Upper lobe of left lung (tissue), 4 donors: Measurements from ENCODE around the gene PAM.

ENCODE experiments used
- POLR2A ChIP-seq, 4 donors: fragments of 450-650 bp; IDR thresholded peaks; one replicate each; pipeline ENCODE4 v1.5.1; 2016 to 2017; ENCODE audit warnings: antibody characterized with exemption in 4 of 4, mild to moderate bottlenecking in 2 of 4
- POLR2AphosphoS5 ChIP-seq, 2 donors: sonication (generic); formaldehyde crosslinking; IDR thresholded peaks; one replicate each; pipeline ENCODE4 v1.5.1; 2017; ENCODE audit warnings: antibody characterized with exemption in 2 of 2
- TF ChIP-seq, protein P1 (sequence below), 6 experiments: fragments of 450-650 bp in 4 of 6; fragments of 200-600 bp in 2 of 6; sonication (generic) in 2 of 6; IDR thresholded peaks; one replicate each; pipeline ENCODE4 v1.5.1; 2016 to 2019; ENCODE audit warnings: antibody characterized with exemption in 6 of 6

DNA sequence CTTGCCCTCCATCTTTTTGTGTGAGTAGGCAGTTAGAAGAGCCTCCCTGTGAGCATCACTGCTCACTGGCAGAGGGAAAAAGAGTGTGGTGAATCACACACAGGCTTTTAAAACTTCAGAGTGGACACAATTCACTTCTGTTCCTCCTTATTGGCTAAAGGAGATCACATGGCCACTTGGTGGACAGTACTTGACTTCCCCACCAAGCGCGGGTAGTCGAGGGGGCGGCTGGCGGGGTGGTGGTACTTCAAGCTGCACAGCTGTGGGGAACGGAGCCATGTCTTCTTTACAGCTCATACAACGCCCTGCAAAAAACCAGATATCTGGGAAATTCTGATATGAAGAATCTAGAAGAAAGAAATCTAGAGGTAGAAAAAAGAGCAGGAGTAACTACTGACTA is 95.4 kb downstream of the PAM start:
- TF ChIP-seq, protein P1, sequence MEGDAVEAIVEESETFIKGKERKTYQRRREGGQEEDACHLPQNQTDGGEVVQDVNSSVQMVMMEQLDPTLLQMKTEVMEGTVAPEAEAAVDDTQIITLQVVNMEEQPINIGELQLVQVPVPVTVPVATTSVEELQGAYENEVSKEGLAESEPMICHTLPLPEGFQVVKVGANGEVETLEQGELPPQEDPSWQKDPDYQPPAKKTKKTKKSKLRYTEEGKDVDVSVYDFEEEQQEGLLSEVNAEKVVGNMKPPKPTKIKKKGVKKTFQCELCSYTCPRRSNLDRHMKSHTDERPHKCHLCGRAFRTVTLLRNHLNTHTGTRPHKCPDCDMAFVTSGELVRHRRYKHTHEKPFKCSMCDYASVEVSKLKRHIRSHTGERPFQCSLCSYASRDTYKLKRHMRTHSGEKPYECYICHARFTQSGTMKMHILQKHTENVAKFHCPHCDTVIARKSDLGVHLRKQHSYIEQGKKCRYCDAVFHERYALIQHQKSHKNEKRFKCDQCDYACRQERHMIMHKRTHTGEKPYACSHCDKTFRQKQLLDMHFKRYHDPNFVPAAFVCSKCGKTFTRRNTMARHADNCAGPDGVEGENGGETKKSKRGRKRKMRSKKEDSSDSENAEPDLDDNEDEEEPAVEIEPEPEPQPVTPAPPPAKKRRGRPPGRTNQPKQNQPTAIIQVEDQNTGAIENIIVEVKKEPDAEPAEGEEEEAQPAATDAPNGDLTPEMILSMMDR (IDR thresholded peaks at IDR 0.05) = no peak
- TF ChIP-seq POLR2A (IDR thresholded peaks at IDR 0.05) = no peak
- no peak for TF ChIP-seq POLR2AphosphoS5 (IDR thresholded peaks at IDR 0.05)
